Gastrocnemius medialis (tissue), 4 donors: Measurements from ENCODE around the gene YWHAB. TPM values are rescaled to one million over a fixed set of nuclear protein-coding genes. Genes with fewer than 3 reads are reported as not detected.

Source experiments
- ATAC-seq, 2 donors: fragments of 150-250 bp; one replicate each; pipeline ENCODE4 v1.9.1; 2016
- DNase-seq, 2 donors: peaks; one replicate each; pipeline ENCODE4 v3.0.0-alpha.2; 2019
- H3K27ac ChIP-seq, 4 donors: fragments of 200-600 bp; sonication (generic); 1 replicate in 1 of 4; 2 replicates in 3 of 4; pipeline ENCODE4 v1.5.1; 2016 to 2018; ENCODE audit warnings: mild to moderate bottlenecking in 2 of 4, moderate library complexity in 1 of 4
- H3K27me3 ChIP-seq, 3 donors: fragments of 200-600 bp; sonication (generic) in 2 of 3; 1 replicate in 1 of 3; 2 replicates in 2 of 3; pipeline versions ENCODE4 v1.5.1 to v1.6.0; 2016 to 2019; ENCODE audit warnings: mild to moderate bottlenecking in 1 of 3, moderate library complexity in 1 of 3
- H3K36me3 ChIP-seq, 2 donors: fragments of 200-600 bp; sonication (generic) in 1 of 2; one replicate each; pipeline ENCODE4 v1.5.1; 2017 to 2018
- H3K4me1 ChIP-seq, 2 donors: fragments of 200-600 bp; sonication (generic) in 1 of 2; one replicate each; pipeline ENCODE4 v1.5.1; 2016 to 2017; ENCODE audit warnings: mild to moderate bottlenecking in 2 of 2
- H3K4me3 ChIP-seq, 4 donors: fragments of 200-600 bp; sonication (generic) in 3 of 4; 1 replicate in 1 of 4; 2 replicates in 3 of 4; pipeline ENCODE4 v1.5.1; 2016 to 2019; ENCODE audit warnings: mild to moderate bottlenecking in 2 of 4
- H3K9me3 ChIP-seq, 3 donors: fragments of 200-600 bp; sonication (generic) in 2 of 3; 1 replicate in 1 of 3; 2 replicates in 2 of 3; pipeline ENCODE4 v1.5.1; 2016 to 2019
- POLR2A ChIP-seq, 2 donors: fragments of 450-650 bp; IDR thresholded peaks; one replicate each; pipeline ENCODE4 v1.6.1; 2017; ENCODE audit warnings: antibody characterized with exemption in 2 of 2, mild to moderate bottlenecking in 2 of 2, moderate library complexity in 2 of 2
- in situ Hi-C, 4 donors: fragments of 200-750 bp; cut with MboI; loops; one replicate each; pipeline versions ENCODE4 v1.15.0 to v1.8.0; 2017; ENCODE audit warnings: low sequenced_read_pairs in 4 of 4
- intact Hi-C: fragments of 100-400 bp; cut with DNase I; formaldehyde crosslinking; loops from one replicate; pipeline ENCODE4 v1.15.1; 2023; ENCODE audit warnings: low total_unique reads
- total RNA-seq, 4 donors: library from RNA; depleted of rRNA; stranded (reverse); fragments of >200 nt; gene quantifications; one replicate each; pipeline versions ENCODE4 v1.1.0 to v1.2.3, GENCODE V29; 2016
- TF ChIP-seq, protein P1 (sequence below), 5 experiments: fragments of 450-650 bp in 3 of 5; fragments of 200-600 bp in 2 of 5; sonication (generic) in 2 of 5; IDR thresholded peaks in 4 of 5; conservative IDR thresholded peaks in 1 of 5; 1 replicate in 4 of 5; 2 replicates in 1 of 5; pipeline ENCODE4 v1.5.1; 2016 to 2019; ENCODE audit warnings: antibody characterized with exemption in 5 of 5, mild to moderate bottlenecking in 3 of 5, moderate library complexity in 3 of 5

YWHAB gene
- total RNA-seq, 4 donors from 2014 or later, result 73.2 to 77.9 (median 75.2) TPM

- peak; percentile 58 to 64 for ATAC-seq
These were observed 46.4 kb downstream of the YWHAB start for GRCh38 chr20:44931911-44932310.

GRCh38 chr20:44932916-44933315 is 47.4 kb downstream of the YWHAB start:
- in situ Hi-C loops (no loop called here), intact Hi-C loops (no loop called here)
- Histone ChIP-seq H3K36me3 (no peaks in the 10 kb centered on the region), H3K9me3 (no peaks in the 10 kb centered on the region), H3K27ac (no peak overlapping the region), H3K27me3 (no peaks in the 10 kb centered on the region), H3K4me3 (no peak overlapping the region), H3K4me1 (no peaks in the 10 kb centered on the region)
- DNase-seq (no peak), ATAC-seq (no peak)
- no peak for TF ChIP-seq POLR2A (IDR thresholded peaks at IDR 0.05)
- TF ChIP-seq, protein P1, sequence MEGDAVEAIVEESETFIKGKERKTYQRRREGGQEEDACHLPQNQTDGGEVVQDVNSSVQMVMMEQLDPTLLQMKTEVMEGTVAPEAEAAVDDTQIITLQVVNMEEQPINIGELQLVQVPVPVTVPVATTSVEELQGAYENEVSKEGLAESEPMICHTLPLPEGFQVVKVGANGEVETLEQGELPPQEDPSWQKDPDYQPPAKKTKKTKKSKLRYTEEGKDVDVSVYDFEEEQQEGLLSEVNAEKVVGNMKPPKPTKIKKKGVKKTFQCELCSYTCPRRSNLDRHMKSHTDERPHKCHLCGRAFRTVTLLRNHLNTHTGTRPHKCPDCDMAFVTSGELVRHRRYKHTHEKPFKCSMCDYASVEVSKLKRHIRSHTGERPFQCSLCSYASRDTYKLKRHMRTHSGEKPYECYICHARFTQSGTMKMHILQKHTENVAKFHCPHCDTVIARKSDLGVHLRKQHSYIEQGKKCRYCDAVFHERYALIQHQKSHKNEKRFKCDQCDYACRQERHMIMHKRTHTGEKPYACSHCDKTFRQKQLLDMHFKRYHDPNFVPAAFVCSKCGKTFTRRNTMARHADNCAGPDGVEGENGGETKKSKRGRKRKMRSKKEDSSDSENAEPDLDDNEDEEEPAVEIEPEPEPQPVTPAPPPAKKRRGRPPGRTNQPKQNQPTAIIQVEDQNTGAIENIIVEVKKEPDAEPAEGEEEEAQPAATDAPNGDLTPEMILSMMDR (IDR thresholded peaks at IDR 0.05 in 4 of 5, conservative IDR thresholded peaks at IDR 0.05 in 1 of 5), result no peak

More at GRCh38 chr20:44931911-44932310, 46.4 kb downstream of the YWHAB start:
- TF ChIP-seq, protein P1 (IDR thresholded peaks at IDR 0.05 in 4 of 5, conservative IDR thresholded peaks at IDR 0.05 in 1 of 5), result no peak
- TF ChIP-seq POLR2A (IDR thresholded peaks at IDR 0.05), result no peak
- Histone ChIP-seq H3K4me1 (no peaks in the 10 kb centered on the region), H3K36me3 (no peaks in the 10 kb centered on the region), H3K27ac (no peak overlapping the region), H3K9me3 (no peaks in the 10 kb centered on the region), H3K27me3 (no peaks in the 10 kb centered on the region), H3K4me3 (no peak overlapping the region)
- intact Hi-C loops (no loop called here), in situ Hi-C loops (no loop called here)
- no peak for DNase-seq

DNA sequence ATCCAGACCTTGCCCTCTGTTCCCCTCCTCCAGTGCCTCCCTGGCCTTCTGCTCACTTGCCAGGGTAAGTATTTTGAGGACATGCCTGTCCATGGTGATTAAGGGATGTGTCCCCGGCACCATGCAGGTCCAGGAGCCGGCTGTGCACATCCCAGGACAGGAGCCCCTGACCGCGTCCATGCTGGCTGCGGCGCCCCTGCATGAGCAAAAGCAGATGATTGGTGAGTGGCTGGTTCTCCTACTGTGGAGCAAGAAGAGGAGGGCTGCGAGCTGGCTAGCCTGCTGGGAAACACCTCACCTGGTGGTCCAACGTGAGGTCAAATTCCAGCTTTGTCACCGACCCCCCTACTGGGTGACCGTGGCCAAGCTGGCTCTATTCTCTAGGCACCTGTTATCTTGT is 51.0 kb downstream of the YWHAB start:
- no peak overlapping the region for H3K27ac ChIP-seq
- intact Hi-C loops (no loop called here), in situ Hi-C loops (no loop called here)
- no peaks in the 10 kb centered on the region for H3K27me3 ChIP-seq
- ATAC-seq, result no peak
- no peak for DNase-seq
- H3K4me1 ChIP-seq, result no peaks in the 10 kb centered on the region
- H3K36me3 ChIP-seq, result peaks cover 0 to 1% of the 10 kb centered on the region in 2 donors
- TF ChIP-seq POLR2A (IDR thresholded peaks at IDR 0.05), result no peak
- TF ChIP-seq, protein P1 (IDR thresholded peaks at IDR 0.05 in 4 of 5, conservative IDR thresholded peaks at IDR 0.05 in 1 of 5), result no peak
- no peak overlapping the region for H3K4me3 ChIP-seq
- H3K9me3 ChIP-seq, result no peaks in the 10 kb centered on the region

- H3K36me3 ChIP-seq, result peaks cover 0 to 23% of the 10 kb centered on the region in 2 donors
- in situ Hi-C loops, result no loop called here
- no peak for DNase-seq
- no peak overlapping the region for H3K27ac ChIP-seq
- no peaks in the 10 kb centered on the region for H3K4me1 ChIP-seq
- no peak for TF ChIP-seq POLR2A (IDR thresholded peaks at IDR 0.05)
- TF ChIP-seq, protein P1 (IDR thresholded peaks at IDR 0.05 in 4 of 5, conservative IDR thresholded peaks at IDR 0.05 in 1 of 5), result no peak
- no peaks in the 10 kb centered on the region for H3K9me3 ChIP-seq
- intact Hi-C loops, result no loop called here
- ATAC-seq, result no peak
- H3K4me3 ChIP-seq, result no peak overlapping the region
- H3K27me3 ChIP-seq, result no peaks in the 10 kb centered on the region
These were observed 53.1 kb downstream of the YWHAB start for GRCh38 chr20:44938637-44939036.

- in situ Hi-C loops, result no loop called here
These were observed 55.7 kb downstream of the YWHAB start for GRCh38 chr20:44941120-44941691.

More at GRCh38 chr20:44941120-44941691, 55.7 kb downstream of the YWHAB start:
- TF ChIP-seq POLR2A (IDR thresholded peaks at IDR 0.05), result no peak
- Histone ChIP-seq H3K4me1 (peaks cover 0 to 3% of the 10 kb centered on the region in 2 donors), H3K9me3 (no peaks in the 10 kb centered on the region), H3K36me3 (peaks cover 0 to 32% of the 10 kb centered on the region in 2 donors), H3K27me3 (no peaks in the 10 kb centered on the region), H3K4me3 (no peak overlapping the region), H3K27ac (no peak overlapping the region)
- intact Hi-C loops, result no loop called here
- DNase-seq (no peak), ATAC-seq (no peak)
